Epithelial cell of esophagus (primary cell): ENCODE data around the gene PXK.

Experiments
- DNase-seq: peaks from one replicate; pipeline ENCODE4 v3.0.0; 2010; ENCODE audit warnings: low read depth
- H3K4me3 ChIP-seq: 2 replicates; pipeline ENCODE4 v1.5.1; 2011; ENCODE audit warnings: mild to moderate bottlenecking, low read length, control low read depth
- CTCF ChIP-seq: IDR thresholded peaks from 2 replicates; pipeline ENCODE4 v1.5.1; 2011; ENCODE audit warnings: low read depth, mild to moderate bottlenecking, low read length, control low read depth, inconsistent platforms; ENCODE audit not compliant: insufficient read depth; ENCODE audit errors: missing control alignments

The PXK gene

GRCh38 chr3:58387650-58388546 lies 55.2 kb downstream of the PXK start:
- no peak for TF ChIP-seq CTCF
- DNase-seq: no peak
- H3K4me3 ChIP-seq: no peak overlapping the region

- H3K4me3 ChIP-seq: no peak overlapping the region
- TF ChIP-seq CTCF: no peak
- no peak for DNase-seq
Measured at GRCh38 chr3:58388550-58389091, 55.9 kb downstream of the PXK start.

GRCh38 chr3:58391156-58391865 lies 58.6 kb downstream of the PXK start:
- H3K4me3 ChIP-seq: no peak overlapping the region
- no peak for DNase-seq
- TF ChIP-seq CTCF: no peak

- H3K4me3 ChIP-seq: no peak overlapping the region
- DNase-seq: no peak
- TF ChIP-seq CTCF: no peak
Measured at GRCh38 chr3:58392181-58392580, 59.5 kb downstream of the PXK start.

- no peak overlapping the region for H3K4me3 ChIP-seq
- DNase-seq: no peak
- no peak for TF ChIP-seq CTCF
Measured at GRCh38 chr3:58394339-58394738, 61.6 kb downstream of the PXK start.

- TF ChIP-seq CTCF: no peak
- no peak for DNase-seq
- no peak overlapping the region for H3K4me3 ChIP-seq
Measured at GRCh38 chr3:58398669-58399333, 66.1 kb downstream of the PXK start.
